ENCODE data around the gene FAM151A.

GRCh38 chr1:54569339-54569738, 54.0 kb downstream of the FAM151A start:
- TF ChIP-seq CTCF (conservative IDR thresholded peaks at IDR 0.05), result no peak
- TF ChIP-seq ZFX (IDR thresholded peaks at IDR 0.05), result no peak

Data from C4-2B (cell line).